CD4-positive, CD25-positive, alpha-beta regulatory T cell (primary cell): Measurements from ENCODE around the gene ACTR1A. TPM values are rescaled to one million over a fixed set of nuclear protein-coding genes. Genes with fewer than 3 reads are reported as not detected.

Source experiments
- ATAC-seq, 2 donors: fragments of 150-1000 bp; cut with Tn5 transposase; one replicate each; pipeline ENCODE4 v1.10.0; 2021; ENCODE audit warnings: low read depth in 2 of 2, moderate number of reproducible peaks in 2 of 2, moderate library complexity in 1 of 2
- DNase-seq, 3 donors: peaks; one replicate each; pipeline versions ENCODE4 v3.0.0 to v3.0.0-alpha.2; 2012 to 2022; ENCODE audit warnings: mixed read lengths in 1 of 3
- H3K27ac ChIP-seq: one replicate; pipeline ENCODE4 v1.7.0; 2013; ENCODE audit warnings: mild to moderate bottlenecking, low read length; ENCODE audit not compliant: insufficient read depth, poor library complexity, severe bottlenecking
- H3K27me3 ChIP-seq: one replicate; pipeline ENCODE4 v1.7.0; 2013; ENCODE audit warnings: low read length; ENCODE audit not compliant: control insufficient read depth, insufficient read depth
- H3K36me3 ChIP-seq: one replicate; pipeline ENCODE4 v1.7.0; 2013; ENCODE audit warnings: mild to moderate bottlenecking, low read length, moderate library complexity; ENCODE audit not compliant: control insufficient read depth, insufficient read depth
- H3K4me1 ChIP-seq: 2 replicates; pipeline ENCODE4 v1.7.0; 2013; ENCODE audit warnings: mild to moderate bottlenecking, low read length; ENCODE audit not compliant: insufficient read depth, control insufficient read depth, poor library complexity, severe bottlenecking
- H3K4me3 ChIP-seq: one replicate; pipeline ENCODE4 v1.7.0; 2013; ENCODE audit warnings: low read depth, mild to moderate bottlenecking, low read length, moderate library complexity
- H3K9me3 ChIP-seq, 2 experiments: 1 replicate in 1 of 2; 2 replicates in 1 of 2; pipeline ENCODE4 v1.7.0; 2013; ENCODE audit warnings: low read length in 2 of 2, mild to moderate bottlenecking in 1 of 2, moderate library complexity in 1 of 2; ENCODE audit not compliant: control insufficient read depth in 2 of 2
- H3K27ac Mint-ChIP-seq, 3 donors: one replicate each; pipeline ENCODE4 v1.8.0; 2020 to 2022; ENCODE audit warnings: mild to moderate bottlenecking in 3 of 3, mixed read lengths in 3 of 3, moderate library complexity in 2 of 3
- H3K27me3 Mint-ChIP-seq: one replicate; pipeline ENCODE4 v1.8.0; 2022; ENCODE audit warnings: mild to moderate bottlenecking, mixed read lengths
- H3K36me3 Mint-ChIP-seq: one replicate; pipeline ENCODE4 v1.8.0; 2020; ENCODE audit warnings: mixed read lengths
- H3K4me1 Mint-ChIP-seq, 4 donors: one replicate each; pipeline ENCODE4 v1.8.0; 2020 to 2022; ENCODE audit warnings: mixed read lengths in 4 of 4, mild to moderate bottlenecking in 1 of 4
- H3K4me3 Mint-ChIP-seq, 4 donors: one replicate each; pipeline ENCODE4 v1.8.0; 2020 to 2022; ENCODE audit warnings: mild to moderate bottlenecking in 4 of 4, mixed read lengths in 4 of 4, moderate library complexity in 3 of 4
- H3K9me3 Mint-ChIP-seq, 7 donors: one replicate each; pipeline ENCODE4 v1.8.0; 2020 to 2022; ENCODE audit warnings: mixed read lengths in 7 of 7, mild to moderate bottlenecking in 3 of 7, moderate library complexity in 2 of 7
- polyA plus RNA-seq, 4 donors: library from polyadenylated mRNA; unstranded; fragments of 300-500 nt; fragmentation: Illumina TruSeq; gene quantifications; one replicate each; pipeline ENCODE4 v1.2.3, GENCODE V29; 2021
- total RNA-seq: library from RNA; stranded (reverse); gene quantifications from one replicate; pipeline ENCODE4 v1.2.3, GENCODE V29; 2022

ACTR1A gene
- total and polyA plus RNA-seq, 5 donors from 2014 or later: 63.0 to 77.9 (median 74.7) TPM

- H3K27me3 Mint-ChIP-seq: no peaks in the 10 kb centered on the region
- Histone ChIP-seq H3K27me3 (no peaks in the 10 kb centered on the region), H3K27ac (no peak overlapping the region), H3K4me1 (no peaks in the 10 kb centered on the region), H3K9me3 (no peaks in the 10 kb centered on the region), H3K36me3 (peaks cover 56% of the 10 kb centered on the region), H3K4me3 (no peak overlapping the region)
- peaks cover 9 to 29% (median 14%) of the 10 kb centered on the region in 4 donors for H3K4me1 Mint-ChIP-seq
- H3K9me3 Mint-ChIP-seq: no peaks in the 10 kb centered on the region
- no peak for DNase-seq
- no peak overlapping the region for H3K4me3 Mint-ChIP-seq
- peaks cover 28% of the 10 kb centered on the region for H3K36me3 Mint-ChIP-seq
- peak in 1 of 2 donors; percentile 57 for ATAC-seq
- H3K27ac Mint-ChIP-seq: peak overlapping the region; percentile 9 to 48 (median 48)
Measured at GRCh38 chr10:102511583-102512274, 9.2 kb upstream of the ACTR1A start.

- peaks cover 53% of the 10 kb centered on the region for H3K36me3 ChIP-seq
- Mint-ChIP-seq H3K36me3 (peaks cover 28% of the 10 kb centered on the region), H3K27me3 (no peaks in the 10 kb centered on the region), H3K4me1 (peaks cover 17 to 51% (median 23%) of the 10 kb centered on the region in 4 donors), H3K9me3 (no peaks in the 10 kb centered on the region), H3K4me3 (peak overlapping the region in 1 of 4 donors; percentile 47), H3K27ac (no peak overlapping the region)
- H3K27ac ChIP-seq: no peak overlapping the region
- peaks cover 12% of the 10 kb centered on the region for H3K4me1 ChIP-seq
- DNase-seq (no peak), ATAC-seq (peak in 1 of 2 donors; percentile 17)
- no peak overlapping the region for H3K4me3 ChIP-seq
- H3K27me3 ChIP-seq: no peaks in the 10 kb centered on the region
- H3K9me3 ChIP-seq: no peaks in the 10 kb centered on the region
Measured at GRCh38 chr10:102509387-102509786, 6.9 kb upstream of the ACTR1A start.

GRCh38 chr10:102508506-102508905 lies 6.0 kb upstream of the ACTR1A start:
- Mint-ChIP-seq H3K9me3 (no peaks in the 10 kb centered on the region), H3K4me1 (peaks cover 17 to 54% (median 22%) of the 10 kb centered on the region in 4 donors), H3K27me3 (no peaks in the 10 kb centered on the region), H3K4me3 (peak overlapping the region in 3 of 4 donors; percentile 10 to 74 (median 64)), H3K27ac (peak overlapping the region in 1 of 3 donors; percentile 69), H3K36me3 (peaks cover 24% of the 10 kb centered on the region)
- no peak overlapping the region for H3K27ac ChIP-seq
- H3K9me3 ChIP-seq: no peaks in the 10 kb centered on the region
- peaks cover 16% of the 10 kb centered on the region for H3K4me1 ChIP-seq
- H3K4me3 ChIP-seq: no peak overlapping the region
- H3K36me3 ChIP-seq: peaks cover 47% of the 10 kb centered on the region
- no peak for DNase-seq
- H3K27me3 ChIP-seq: no peaks in the 10 kb centered on the region
- no peak for ATAC-seq

- peaks cover 37% of the 10 kb centered on the region for H3K36me3 ChIP-seq
- H3K4me3 ChIP-seq: no peak overlapping the region
- H3K9me3 ChIP-seq: no peaks in the 10 kb centered on the region
- ATAC-seq (no peak), DNase-seq (no peak)
- no peak overlapping the region for H3K27ac ChIP-seq
- H3K4me1 ChIP-seq: peaks cover 25% of the 10 kb centered on the region
- Mint-ChIP-seq H3K27ac (no peak overlapping the region), H3K27me3 (no peaks in the 10 kb centered on the region), H3K36me3 (peaks cover 20% of the 10 kb centered on the region), H3K4me1 (peaks cover 17 to 54% (median 22%) of the 10 kb centered on the region in 4 donors), H3K9me3 (no peaks in the 10 kb centered on the region), H3K4me3 (peak overlapping the region in 2 of 4 donors; percentile 3 to 48)
- H3K27me3 ChIP-seq: no peaks in the 10 kb centered on the region
Measured at GRCh38 chr10:102507521-102507920, 5.0 kb upstream of the ACTR1A start.

- H3K4me3 ChIP-seq: peak overlapping the region; percentile 87
- Mint-ChIP-seq H3K4me3 (peak overlapping the region in 3 of 4 donors; percentile 26 to 59 (median 52)), H3K9me3 (no peaks in the 10 kb centered on the region), H3K27ac (peak overlapping the region in 2 of 3 donors; percentile 28 to 56), H3K4me1 (peaks cover 3 to 44% (median 20%) of the 10 kb centered on the region in 4 donors), H3K27me3 (no peaks in the 10 kb centered on the region), H3K36me3 (peaks cover 11% of the 10 kb centered on the region)
- H3K4me1 ChIP-seq: peaks cover 37% of the 10 kb centered on the region
- no peak overlapping the region for H3K27ac ChIP-seq
- no peaks in the 10 kb centered on the region for H3K27me3 ChIP-seq
- DNase-seq: no peak
- no peak for ATAC-seq
- peaks cover 23% of the 10 kb centered on the region for H3K36me3 ChIP-seq
- no peaks in the 10 kb centered on the region for H3K9me3 ChIP-seq
Measured at GRCh38 chr10:102505462-102506115, 3.1 kb upstream of the ACTR1A start.

GRCh38 chr10:102504976-102505300 lies 2.4 kb upstream of the ACTR1A start:
- Histone ChIP-seq H3K27ac (peak overlapping the region; percentile 30), H3K27me3 (no peaks in the 10 kb centered on the region), H3K4me1 (peaks cover 38% of the 10 kb centered on the region), H3K9me3 (no peaks in the 10 kb centered on the region), H3K36me3 (peaks cover 22% of the 10 kb centered on the region), H3K4me3 (peak overlapping the region; percentile 87)
- Mint-ChIP-seq H3K27me3 (no peaks in the 10 kb centered on the region), H3K36me3 (peaks cover 11% of the 10 kb centered on the region), H3K4me1 (peaks cover 3 to 50% (median 20%) of the 10 kb centered on the region in 4 donors), H3K9me3 (no peaks in the 10 kb centered on the region), H3K4me3 (no peak overlapping the region), H3K27ac (peak overlapping the region in 2 of 3 donors; percentile 56 to 87)
- DNase-seq (no peak), ATAC-seq (no peak)

GRCh38 chr10:102504179-102504975 lies 1.9 kb upstream of the ACTR1A start:
- Histone ChIP-seq H3K36me3 (peaks cover 21% of the 10 kb centered on the region), H3K27ac (peak overlapping the region; percentile 55), H3K9me3 (no peaks in the 10 kb centered on the region), H3K4me1 (peaks cover 42% of the 10 kb centered on the region), H3K4me3 (peak overlapping the region; percentile 87), H3K27me3 (no peaks in the 10 kb centered on the region)
- Mint-ChIP-seq H3K36me3 (peaks cover 6% of the 10 kb centered on the region), H3K4me1 (peaks cover 3 to 53% (median 21%) of the 10 kb centered on the region in 4 donors), H3K4me3 (no peak overlapping the region), H3K27me3 (no peaks in the 10 kb centered on the region), H3K9me3 (no peaks in the 10 kb centered on the region), H3K27ac (peak overlapping the region in 2 of 3 donors; percentile 69 to 87)
- ATAC-seq: no peak
- DNase-seq: peak; percentile 5 to 54 (median 14)
